ENCODE data around the gene HHAT. TPM values are rescaled to one million over a fixed set of nuclear protein-coding genes. Genes with fewer than 3 reads are reported as not detected.

HHAT gene
- total RNA-seq, 4 donors from 2014 or later = 4.6 to 8.8 (median 6.7) TPM

GRCh38 chr1:210328032-210328745, 513 bp upstream of the HHAT start:
- DNase-seq (ENCODE audit: low spot score in 2 of 2) = no peak
- 14 to 15% methylated on average over 16 to 19 of the region's 19 CpGs for WGBS, 2 donors
- TF ChIP-seq POLR2A (IDR thresholded peaks at IDR 0.05) = no peak
- no peak for TF ChIP-seq CTCF (IDR thresholded peaks at IDR 0.05)
- intact Hi-C loops (cut with DNase I; ENCODE audit: low total_unique reads) = no loop called here
- H3K4me3 ChIP-seq (ENCODE audit: low read depth, poor library complexity, severe bottlenecking) = peak overlapping the region; percentile 46

GRCh38 chr1:210330279-210330866, 1.7 kb downstream of the HHAT start:
- no peak for DNase-seq (ENCODE audit: low spot score in 2 of 2)
- H3K4me3 ChIP-seq (ENCODE audit: low read depth, poor library complexity, severe bottlenecking) = no peak overlapping the region
- TF ChIP-seq POLR2A (IDR thresholded peaks at IDR 0.05) (no peak), CTCF (IDR thresholded peaks at IDR 0.05) (no peak)
- intact Hi-C loops (cut with DNase I; ENCODE audit: low total_unique reads) = no loop called here
- 65 to 76% methylated on average over 7 of the region's 7 CpGs for WGBS, 2 donors

DNA sequence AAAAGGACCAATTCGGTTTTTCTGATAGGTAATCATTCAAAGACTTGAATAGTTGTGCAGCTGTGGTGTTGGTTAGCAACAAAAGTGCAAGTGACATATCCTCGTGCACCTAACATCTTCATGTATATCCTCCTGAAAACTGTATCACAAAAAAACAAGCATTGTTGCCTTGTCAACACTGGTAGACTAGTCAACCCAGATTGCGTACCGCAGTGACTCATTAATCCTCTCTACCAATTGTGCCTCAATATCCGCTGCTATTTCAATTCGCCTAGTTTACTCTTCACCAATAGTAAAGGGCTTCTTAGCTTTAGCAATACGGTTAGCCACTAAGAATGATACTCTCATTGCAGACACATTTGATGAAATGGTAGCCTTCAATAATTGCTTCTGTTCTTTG, 3.5 kb downstream of the HHAT start:
- whole genome bisulfite sequencing, 2 donors = 89 to 94% methylated on average over 7 of the region's 7 CpGs
- TF ChIP-seq POLR2A (IDR thresholded peaks at IDR 0.05) (no peak), CTCF (IDR thresholded peaks at IDR 0.05) (no peak)
- no peak for DNase-seq (ENCODE audit: low spot score in 2 of 2)
- intact Hi-C loops (cut with DNase I; ENCODE audit: low total_unique reads) = no loop called here
- no peak overlapping the region for H3K4me3 ChIP-seq (ENCODE audit: low read depth, poor library complexity, severe bottlenecking)

GRCh38 chr1:210332719-210333398, 4.2 kb downstream of the HHAT start:
- intact Hi-C loops (cut with DNase I; ENCODE audit: low total_unique reads) = no loop called here
- 52 to 71% methylated on average over 4 of the region's 4 CpGs for WGBS, 2 donors
- H3K4me3 ChIP-seq (ENCODE audit: low read depth, poor library complexity, severe bottlenecking) = no peak overlapping the region
- DNase-seq (ENCODE audit: low spot score in 2 of 2) = no peak
- TF ChIP-seq CTCF (IDR thresholded peaks at IDR 0.05) (no peak), POLR2A (IDR thresholded peaks at IDR 0.05) (no peak)

GRCh38 chr1:210335001-210335400, 6.3 kb downstream of the HHAT start:
- no peak overlapping the region for H3K4me3 ChIP-seq (ENCODE audit: low read depth, poor library complexity, severe bottlenecking)
- TF ChIP-seq CTCF (IDR thresholded peaks at IDR 0.05) (no peak), POLR2A (IDR thresholded peaks at IDR 0.05) (no peak)
- intact Hi-C loops (cut with DNase I; ENCODE audit: low total_unique reads) = no loop called here
- 48 to 49% methylated on average over 2 of the region's 2 CpGs for WGBS, 2 donors
- no peak for DNase-seq (ENCODE audit: low spot score in 2 of 2)

Data from lower leg skin (tissue), 4 donors.